Measurements from ENCODE around the gene LY6G6F.

LY6G6F gene

GRCh38 chr6:31722173-31722572 lies 15.5 kb downstream of the LY6G6F start:
- DNase-seq (ENCODE audit: low read depth in 1 of 2, low spot score in 1 of 2), result no peak

GRCh38 chr6:31723245-31723979 lies 16.7 kb downstream of the LY6G6F start, which contains the start of gene MPIG6B:
MPIG6B (plus strand) TSS chr6:31723373; CDS start chr6:31723384, 11 bp downstream.
- DNase-seq (ENCODE audit: low read depth in 1 of 2, low spot score in 1 of 2), result no peak

- no peak for DNase-seq (ENCODE audit: low read depth in 1 of 2, low spot score in 1 of 2)
These were observed 17.5 kb downstream of the LY6G6F start for GRCh38 chr6:31723980-31724691.

GRCh38 chr6:31725502-31726350 lies 19.1 kb downstream of the LY6G6F start:
- DNase-seq (ENCODE audit: low read depth in 1 of 2, low spot score in 1 of 2), result no peak

GRCh38 chr6:31727034-31727716 lies 20.5 kb downstream of the LY6G6F start:
- DNase-seq (ENCODE audit: low read depth in 1 of 2, low spot score in 1 of 2), result no peak

GRCh38 chr6:31727717-31728671 lies 21.3 kb downstream of the LY6G6F start:
- no peak for DNase-seq (ENCODE audit: low read depth in 1 of 2, low spot score in 1 of 2)

- DNase-seq (ENCODE audit: low read depth in 1 of 2, low spot score in 1 of 2), result no peak
These were observed 22.3 kb downstream of the LY6G6F start, which contains the start of gene DDAH2 for GRCh38 chr6:31728767-31729514. DDAH2 (minus strand) TSS chr6:31729299; CDS start chr6:31729161, 138 bp downstream.

GRCh38 chr6:31729515-31729978 lies 22.9 kb downstream of the LY6G6F start:
- peak; percentile 60 to 61 for DNase-seq (ENCODE audit: low read depth in 1 of 2, low spot score in 1 of 2)

GRCh38 chr6:31729979-31730630 lies 23.4 kb downstream of the LY6G6F start:
- peak in 1 of 2 donors; percentile 47 for DNase-seq (ENCODE audit: low read depth in 1 of 2, low spot score in 1 of 2)

- no peak for DNase-seq (ENCODE audit: low read depth in 1 of 2, low spot score in 1 of 2)
These were observed 24.0 kb downstream of the LY6G6F start for GRCh38 chr6:31730631-31731086.

- no peak for DNase-seq (ENCODE audit: low read depth in 1 of 2, low spot score in 1 of 2)
These were observed 25.4 kb downstream of the LY6G6F start for GRCh38 chr6:31732029-31732428.

- no peak for DNase-seq (ENCODE audit: low read depth in 1 of 2, low spot score in 1 of 2)
These were observed 27.1 kb downstream of the LY6G6F start for GRCh38 chr6:31733734-31734133.

GRCh38 chr6:31734247-31734820 lies 27.7 kb downstream of the LY6G6F start:
- DNase-seq (ENCODE audit: low read depth in 1 of 2, low spot score in 1 of 2), result no peak

GRCh38 chr6:31734821-31735406 lies 28.2 kb downstream of the LY6G6F start:
- peak; percentile 20 to 31 for DNase-seq (ENCODE audit: low read depth in 1 of 2, low spot score in 1 of 2)

GRCh38 chr6:31736021-31736767 lies 29.5 kb downstream of the LY6G6F start, which contains the start of gene CLIC1:
CLIC1 (minus strand) TSS chr6:31736530; CDS start chr6:31736300, 230 bp downstream.
- DNase-seq (ENCODE audit: low read depth in 1 of 2, low spot score in 1 of 2), result peak; percentile 40 to 59

GRCh38 chr6:31736768-31737314 lies 30.2 kb downstream of the LY6G6F start:
- no peak for DNase-seq (ENCODE audit: low read depth in 1 of 2, low spot score in 1 of 2)
